AG09319 (cell line): Measurements from ENCODE around the gene EVI5.

ENCODE experiments used
- DNase-seq: peaks from one replicate; pipeline ENCODE4 v3.0.0-alpha.2; 2010; ENCODE audit warnings: low read depth; ENCODE audit errors: extremely low read depth
- TF ChIP-seq, protein P1 (sequence below): IDR thresholded peaks from 2 replicates; pipeline ENCODE4 v1.5.1; 2011; ENCODE audit warnings: low read depth, mild to moderate bottlenecking, inconsistent platforms, low read length, moderate library complexity

Gene EVI5

DNA sequence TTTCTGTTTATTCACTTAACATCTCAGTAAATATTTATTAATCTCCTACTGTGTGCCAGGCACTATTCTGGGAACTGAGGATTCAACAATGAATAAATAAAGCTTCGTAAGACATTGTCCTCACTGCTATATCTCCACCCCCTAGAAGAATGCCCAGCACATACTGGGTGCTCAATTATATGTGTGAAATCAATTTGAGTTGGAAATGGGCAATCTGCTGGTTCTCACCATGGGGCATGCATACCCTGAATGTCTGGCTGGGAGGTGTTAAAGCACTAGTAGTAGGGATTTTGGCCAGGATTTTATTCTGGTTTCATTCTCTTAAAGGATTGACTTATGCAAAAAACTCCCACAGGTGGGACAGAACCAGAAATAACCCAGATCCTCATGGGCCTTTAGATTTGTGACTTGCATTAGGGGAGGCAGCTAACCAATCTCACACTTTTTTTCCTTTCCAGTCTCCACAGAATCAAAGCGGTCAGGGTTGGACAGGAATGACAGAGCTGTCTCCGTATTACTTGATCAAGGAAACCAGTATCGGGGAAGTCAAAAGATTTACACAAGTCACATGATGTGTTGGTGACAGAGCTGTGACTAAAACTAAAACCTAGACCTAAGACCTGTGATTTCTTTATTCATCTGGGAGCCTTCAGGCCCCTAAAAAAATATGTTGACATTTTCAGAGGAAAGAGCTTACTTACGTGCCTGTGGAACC is 311.0 kb downstream of the EVI5 start:
- TF ChIP-seq, protein P1, sequence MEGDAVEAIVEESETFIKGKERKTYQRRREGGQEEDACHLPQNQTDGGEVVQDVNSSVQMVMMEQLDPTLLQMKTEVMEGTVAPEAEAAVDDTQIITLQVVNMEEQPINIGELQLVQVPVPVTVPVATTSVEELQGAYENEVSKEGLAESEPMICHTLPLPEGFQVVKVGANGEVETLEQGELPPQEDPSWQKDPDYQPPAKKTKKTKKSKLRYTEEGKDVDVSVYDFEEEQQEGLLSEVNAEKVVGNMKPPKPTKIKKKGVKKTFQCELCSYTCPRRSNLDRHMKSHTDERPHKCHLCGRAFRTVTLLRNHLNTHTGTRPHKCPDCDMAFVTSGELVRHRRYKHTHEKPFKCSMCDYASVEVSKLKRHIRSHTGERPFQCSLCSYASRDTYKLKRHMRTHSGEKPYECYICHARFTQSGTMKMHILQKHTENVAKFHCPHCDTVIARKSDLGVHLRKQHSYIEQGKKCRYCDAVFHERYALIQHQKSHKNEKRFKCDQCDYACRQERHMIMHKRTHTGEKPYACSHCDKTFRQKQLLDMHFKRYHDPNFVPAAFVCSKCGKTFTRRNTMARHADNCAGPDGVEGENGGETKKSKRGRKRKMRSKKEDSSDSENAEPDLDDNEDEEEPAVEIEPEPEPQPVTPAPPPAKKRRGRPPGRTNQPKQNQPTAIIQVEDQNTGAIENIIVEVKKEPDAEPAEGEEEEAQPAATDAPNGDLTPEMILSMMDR: no peak
- DNase-seq: no peak

DNA sequence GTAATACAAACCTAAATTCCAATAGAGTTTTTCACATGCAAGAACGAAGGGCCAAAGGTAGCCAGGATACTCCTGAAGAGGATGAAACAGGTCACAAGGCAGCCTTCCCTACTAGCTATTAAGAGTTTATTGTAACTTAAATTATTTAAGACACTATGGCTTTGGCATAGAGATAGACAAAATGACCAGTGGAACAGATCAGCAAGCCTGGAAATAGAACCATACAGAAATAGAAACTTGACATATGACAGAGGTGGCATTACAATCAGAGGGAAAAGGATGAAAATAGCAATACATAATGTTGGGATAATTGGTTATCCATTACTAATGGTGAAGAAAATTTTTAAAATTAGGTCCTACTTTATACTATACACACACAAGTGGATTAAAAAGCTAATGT is 314.7 kb downstream of the EVI5 start:
- TF ChIP-seq, protein P1: no peak
- DNase-seq: no peak

DNA sequence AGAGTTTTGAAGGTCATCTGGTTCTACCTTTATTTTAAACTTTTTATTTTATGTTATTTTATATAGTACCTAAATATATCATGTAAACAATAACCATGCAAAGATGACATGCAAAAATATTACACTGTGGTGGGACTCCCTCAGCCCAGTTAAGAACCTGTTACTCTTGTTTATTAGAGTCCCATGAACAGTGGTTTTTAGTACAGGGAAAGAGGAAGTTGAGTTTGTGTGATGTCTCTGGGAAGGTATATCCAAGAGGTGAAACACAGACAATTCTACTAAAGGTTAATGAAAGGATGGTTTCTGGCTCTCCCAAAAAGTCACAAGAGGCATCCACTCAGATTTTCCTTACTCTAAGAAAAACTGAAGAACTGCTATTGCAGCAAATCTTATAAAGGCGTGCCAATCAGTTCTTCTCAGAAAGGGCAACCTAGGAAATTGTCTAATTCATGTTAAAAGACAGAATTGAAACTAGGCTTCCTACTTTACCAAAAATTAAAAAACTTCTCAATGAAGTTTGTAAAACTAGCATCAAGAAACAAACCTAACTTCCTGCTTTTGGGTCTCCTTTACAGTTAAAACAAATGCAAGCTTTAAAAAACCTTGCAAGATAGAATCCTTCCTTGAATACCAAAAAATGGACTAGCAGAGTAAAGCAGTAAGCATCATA is 318.1 kb downstream of the EVI5 start:
- TF ChIP-seq, protein P1: no peak
- no peak for DNase-seq

DNA sequence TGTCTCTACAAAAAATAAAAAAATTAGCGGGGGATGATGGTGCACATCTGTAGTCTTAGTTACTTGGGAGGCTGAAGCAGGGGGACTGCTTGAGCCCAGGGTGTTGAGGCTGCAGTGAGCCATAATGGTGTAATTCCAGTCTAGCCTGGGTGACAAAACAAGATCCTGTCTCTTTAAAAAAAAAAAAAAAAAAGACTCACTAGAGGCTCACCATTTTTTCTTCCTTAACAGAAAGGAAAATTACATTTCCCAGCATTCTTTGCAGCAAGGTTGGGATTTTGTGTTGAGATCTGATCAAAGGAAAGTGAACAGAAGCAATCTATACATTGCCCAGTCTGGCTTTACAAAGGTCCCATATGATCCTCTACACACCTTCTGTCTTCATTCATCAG is 319.7 kb downstream of the EVI5 start:
- no peak for DNase-seq
- TF ChIP-seq, protein P1: no peak

DNA sequence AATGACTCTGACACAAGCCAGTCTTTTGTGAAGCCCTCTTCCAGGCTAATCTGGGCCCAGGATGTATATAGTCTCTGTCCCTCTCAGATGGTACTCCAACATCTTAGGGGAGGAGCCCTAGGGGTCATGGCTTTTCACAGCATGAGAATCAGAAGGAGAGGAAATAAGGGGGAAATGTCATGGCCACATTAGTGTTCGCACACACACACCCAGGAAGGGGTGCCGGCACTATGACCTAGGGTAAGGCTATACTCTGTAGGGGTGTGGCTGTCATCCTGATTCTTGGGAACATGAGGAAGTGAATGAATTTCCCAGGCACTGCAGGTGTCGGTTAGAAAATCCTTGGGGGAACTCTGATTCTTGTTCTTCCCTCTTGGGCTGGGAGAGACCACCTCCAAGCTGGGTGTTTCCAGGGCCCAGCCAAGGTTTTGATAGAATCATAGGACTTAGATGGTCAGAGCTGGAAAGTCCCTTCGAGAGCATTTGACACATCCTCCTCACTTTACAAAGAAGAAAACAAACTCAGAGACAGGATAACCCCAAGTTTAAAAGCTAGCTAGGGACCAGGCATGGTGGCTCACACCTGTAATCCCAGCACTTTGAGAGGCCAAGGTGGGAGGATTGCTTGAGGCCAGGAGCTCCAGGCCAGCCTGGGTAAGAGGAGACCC is 320.2 kb downstream of the EVI5 start:
- TF ChIP-seq, protein P1: no peak
- no peak for DNase-seq

DNA sequence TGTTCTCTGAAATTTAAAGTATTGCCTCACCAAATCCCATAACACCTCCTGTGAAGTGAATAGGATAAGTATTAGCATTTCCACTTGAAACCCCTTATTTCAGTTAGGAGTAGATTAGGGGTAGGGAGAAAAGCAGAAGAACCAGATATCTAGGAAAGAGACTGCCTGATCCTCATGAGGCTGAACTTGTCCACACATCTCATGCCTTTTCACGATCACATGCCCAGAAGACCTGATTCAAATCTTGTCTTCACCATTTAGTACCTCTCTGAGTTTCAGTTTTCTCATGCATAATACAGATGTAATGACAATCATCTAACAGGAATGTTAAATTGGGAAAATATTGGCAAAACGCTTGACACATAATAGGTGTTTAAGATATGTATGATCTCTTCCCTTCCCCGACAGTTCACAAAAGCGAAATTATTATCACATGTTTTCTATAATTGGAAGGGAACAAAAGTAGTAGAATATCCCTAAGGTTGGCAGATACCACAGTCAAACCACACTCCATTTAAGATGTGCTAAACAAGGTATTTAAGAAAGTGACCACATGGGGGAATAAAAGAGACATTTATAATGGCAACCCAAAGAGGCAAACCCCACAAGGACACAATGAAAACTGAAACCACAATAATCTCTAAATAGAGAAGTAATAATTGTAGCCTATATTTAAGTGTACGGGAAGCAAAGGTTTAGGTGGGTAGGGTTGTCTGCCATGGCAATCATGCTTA is 323.4 kb downstream of the EVI5 start:
- TF ChIP-seq, protein P1: no peak

More for the DNA sequence above, 323.4 kb downstream of the EVI5 start:
- no peak for DNase-seq
